OCI-LY1 (cell line): Measurements from ENCODE around the gene PDCD1LG2.
A peak's percentile ranks its signal among the peaks of the same experiment; 100 is the strongest.

Experiments
- H2AFZ ChIP-seq: fragments of 200-600 bp; sonication (generic), shearing (Covaris generic); 2 replicates; pipeline ENCODE4 v1.6.0; 2014; ENCODE audit warnings: antibody characterized with exemption, mild to moderate bottlenecking, low read length
- H3F3A ChIP-seq: fragments of 200-600 bp; sonication (generic), shearing (Covaris generic); 2 replicates; pipeline ENCODE4 v1.6.0; 2014; ENCODE audit warnings: mild to moderate bottlenecking, antibody characterized with exemption, low read length, moderate library complexity; ENCODE audit not compliant: insufficient read depth
- H3K27ac ChIP-seq: fragments of 200-600 bp; sonication (generic); 2 replicates; pipeline ENCODE4 v1.5.1; 2014; ENCODE audit warnings: low read length, mixed run types, mild to moderate bottlenecking, low read depth; ENCODE audit not compliant: poor library complexity, severe bottlenecking
- H3K27me3 ChIP-seq: fragments of 200-600 bp; sonication (generic); 2 replicates; pipeline ENCODE4 v1.6.0; 2014; ENCODE audit warnings: antibody characterized with exemption, mild to moderate bottlenecking, low read length, moderate library complexity; ENCODE audit not compliant: insufficient read depth
- H3K36me3 ChIP-seq: fragments of 200-600 bp; sonication (generic); 2 replicates; pipeline ENCODE4 v1.6.1; 2014; ENCODE audit warnings: mild to moderate bottlenecking, antibody characterized with exemption, low read length, moderate library complexity, mixed read lengths; ENCODE audit not compliant: insufficient read depth
- H3K4me1 ChIP-seq: fragments of 200-600 bp; sonication (generic); 2 replicates; pipeline ENCODE4 v1.5.1; 2014; ENCODE audit warnings: mild to moderate bottlenecking, low read length, moderate library complexity; ENCODE audit not compliant: insufficient read depth, severe bottlenecking
- H3K4me2 ChIP-seq: fragments of 200-600 bp; sonication (generic), shearing (Covaris generic); 2 replicates; pipeline ENCODE4 v1.6.1; 2014; ENCODE audit warnings: low read length
- H3K4me3 ChIP-seq: fragments of 200-600 bp; sonication (generic); 2 replicates; pipeline ENCODE4 v1.5.1; 2014; ENCODE audit warnings: low read length, low read depth, mild to moderate bottlenecking, mixed read lengths; ENCODE audit not compliant: poor library complexity, severe bottlenecking
- H3K79me2 ChIP-seq: fragments of 200-600 bp; shearing (Covaris generic); 2 replicates; pipeline ENCODE4 v1.6.1; 2016; ENCODE audit warnings: mixed run types, low read length, mixed read lengths; ENCODE audit not compliant: insufficient read depth
- H3K9ac ChIP-seq: fragments of 200-600 bp; sonication (generic), shearing (Covaris generic); 2 replicates; pipeline ENCODE4 v1.6.1; 2014; ENCODE audit warnings: mild to moderate bottlenecking, low read length, mixed read lengths
- H3K9me2 ChIP-seq: fragments of 200-600 bp; sonication (generic), shearing (Covaris generic); 2 replicates; pipeline ENCODE4 v1.6.1; 2014; ENCODE audit warnings: low read depth, mild to moderate bottlenecking, low read length, mixed read lengths
- H3K9me3 ChIP-seq: fragments of 200-600 bp; shearing (Covaris generic); 2 replicates; pipeline ENCODE4 v1.6.1; 2014; ENCODE audit warnings: low read length, mixed read lengths
- H4K20me1 ChIP-seq: fragments of 200-600 bp; sonication (generic), shearing (Covaris generic); 2 replicates; pipeline ENCODE4 v1.6.0; 2016; ENCODE audit warnings: mild to moderate bottlenecking, low read length; ENCODE audit not compliant: insufficient read depth
- EZH2 ChIP-seq: fragments of 200-600 bp; sonication (generic), shearing (Covaris generic); IDR thresholded peaks from 2 replicates; pipeline ENCODE4 v1.8.0; 2017; ENCODE audit warnings: borderline replicate concordance, mixed run types, mild to moderate bottlenecking, antibody characterized with exemption, low read length, moderate library complexity, mixed read lengths
- TF ChIP-seq, protein P1 (sequence below): fragments of 200-600 bp; sonication (generic), shearing (Covaris generic); IDR thresholded peaks from 2 replicates; pipeline ENCODE4 v1.5.1; 2017; ENCODE audit warnings: mild to moderate bottlenecking, antibody characterized with exemption, low read length, moderate library complexity, mixed read lengths

The PDCD1LG2 gene

DNA sequence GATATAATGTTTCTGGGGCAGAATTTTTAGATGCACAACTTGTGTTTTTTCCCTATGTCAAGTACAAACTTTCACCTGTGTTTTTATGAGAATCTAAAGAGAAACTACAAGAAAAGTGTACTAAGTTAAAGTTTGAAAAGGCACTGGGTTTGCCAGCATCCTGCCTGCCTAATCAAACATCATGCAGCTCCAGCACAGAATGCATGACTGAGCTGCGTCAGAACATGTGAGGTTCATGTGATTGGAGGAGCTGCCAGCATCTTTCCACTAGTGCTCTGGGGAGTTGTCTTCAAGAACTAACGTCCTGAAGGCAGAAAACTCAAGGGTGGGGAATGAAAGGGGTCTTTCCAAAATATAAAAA, 72.5 kb downstream of the PDCD1LG2 start:
- Histone ChIP-seq H2AFZ (peak overlapping the region; percentile 26; the same call in 1 of the 2 replicates), H3K9me3 (no peaks in the 10 kb centered on the region), H3K36me3 (no peaks in the 10 kb centered on the region), H3K4me2 (peak overlapping the region; percentile 51), H3K9ac (peak overlapping the region; percentile 32), H3K27ac (peak overlapping the region; percentile 80), H3F3A (no peaks in the 10 kb centered on the region), H3K4me3 (peak overlapping the region; percentile 10), H3K27me3 (no peaks in the 10 kb centered on the region), H3K4me1 (peaks cover 34% of the 10 kb centered on the region), H3K9me2 (no peaks in the 10 kb centered on the region), H3K79me2 (no peaks in the 10 kb centered on the region), H4K20me1 (no peaks in the 10 kb centered on the region)
- TF ChIP-seq, protein P1, sequence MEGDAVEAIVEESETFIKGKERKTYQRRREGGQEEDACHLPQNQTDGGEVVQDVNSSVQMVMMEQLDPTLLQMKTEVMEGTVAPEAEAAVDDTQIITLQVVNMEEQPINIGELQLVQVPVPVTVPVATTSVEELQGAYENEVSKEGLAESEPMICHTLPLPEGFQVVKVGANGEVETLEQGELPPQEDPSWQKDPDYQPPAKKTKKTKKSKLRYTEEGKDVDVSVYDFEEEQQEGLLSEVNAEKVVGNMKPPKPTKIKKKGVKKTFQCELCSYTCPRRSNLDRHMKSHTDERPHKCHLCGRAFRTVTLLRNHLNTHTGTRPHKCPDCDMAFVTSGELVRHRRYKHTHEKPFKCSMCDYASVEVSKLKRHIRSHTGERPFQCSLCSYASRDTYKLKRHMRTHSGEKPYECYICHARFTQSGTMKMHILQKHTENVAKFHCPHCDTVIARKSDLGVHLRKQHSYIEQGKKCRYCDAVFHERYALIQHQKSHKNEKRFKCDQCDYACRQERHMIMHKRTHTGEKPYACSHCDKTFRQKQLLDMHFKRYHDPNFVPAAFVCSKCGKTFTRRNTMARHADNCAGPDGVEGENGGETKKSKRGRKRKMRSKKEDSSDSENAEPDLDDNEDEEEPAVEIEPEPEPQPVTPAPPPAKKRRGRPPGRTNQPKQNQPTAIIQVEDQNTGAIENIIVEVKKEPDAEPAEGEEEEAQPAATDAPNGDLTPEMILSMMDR: no peak
- no peak for TF ChIP-seq EZH2

DNA sequence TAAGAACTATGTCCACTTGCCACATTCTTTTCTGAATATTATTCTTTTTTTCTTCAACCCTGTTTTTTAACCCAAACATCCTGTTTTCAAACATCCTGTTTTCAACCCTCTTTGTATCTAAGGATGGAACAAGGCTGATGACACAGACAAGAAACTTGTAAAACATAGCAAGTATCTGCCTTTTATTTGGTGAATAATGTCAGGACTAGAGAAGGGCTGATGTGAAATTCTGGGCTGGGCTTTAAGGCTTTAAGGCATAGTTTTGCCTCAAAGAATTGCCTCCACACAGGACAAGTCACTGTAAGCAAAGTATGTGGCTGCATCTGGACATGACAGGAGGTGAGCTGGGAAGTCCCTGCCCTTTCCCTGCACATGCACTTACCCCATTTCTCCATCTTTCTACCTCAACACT, 76.1 kb downstream of the PDCD1LG2 start:
- H3K4me2 ChIP-seq: peak overlapping the region; percentile 5; the same call in 1 of the 2 replicates
- no peaks in the 10 kb centered on the region for H3K27me3 ChIP-seq
- H3F3A ChIP-seq: no peaks in the 10 kb centered on the region
- no peak overlapping the region for H3K4me3 ChIP-seq
- no peaks in the 10 kb centered on the region for H3K36me3 ChIP-seq
- no peaks in the 10 kb centered on the region for H3K9me2 ChIP-seq
- H4K20me1 ChIP-seq: no peaks in the 10 kb centered on the region
- TF ChIP-seq, protein P1: no peak
- no peak for TF ChIP-seq EZH2
- H3K9ac ChIP-seq: no peak overlapping the region
- no peak overlapping the region for H2AFZ ChIP-seq
- peaks cover 47% of the 10 kb centered on the region for H3K4me1 ChIP-seq
- no peaks in the 10 kb centered on the region for H3K79me2 ChIP-seq
- peak overlapping the region; percentile 64 for H3K27ac ChIP-seq
- H3K9me3 ChIP-seq: no peaks in the 10 kb centered on the region

DNA sequence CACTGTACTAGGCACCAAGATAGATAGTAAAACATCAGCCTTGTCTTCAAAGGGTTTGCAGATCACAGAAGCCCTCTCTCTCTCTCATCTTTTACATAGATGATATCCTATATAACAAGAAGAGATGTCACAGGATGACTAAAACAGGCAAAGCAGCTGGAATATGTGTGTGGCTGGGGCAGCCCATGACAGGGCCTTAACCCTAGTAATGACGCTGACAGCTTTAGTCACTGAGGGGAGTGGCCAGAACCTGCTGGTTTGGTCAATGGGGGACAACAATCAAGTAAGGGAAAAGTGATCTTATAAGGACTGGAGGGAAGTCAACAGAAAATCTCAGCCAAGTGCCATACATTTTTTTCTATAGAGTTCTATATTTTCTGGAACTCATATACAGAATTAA, 76.7 kb downstream of the PDCD1LG2 start:
- Histone ChIP-seq H2AFZ (no peak overlapping the region), H3F3A (no peaks in the 10 kb centered on the region), H3K27ac (peak overlapping the region; percentile 64), H3K4me1 (peaks cover 53% of the 10 kb centered on the region), H3K4me3 (no peak overlapping the region), H3K4me2 (no peak overlapping the region; the same call in 1 of the 2 replicates), H4K20me1 (no peaks in the 10 kb centered on the region), H3K9ac (no peak overlapping the region), H3K79me2 (no peaks in the 10 kb centered on the region), H3K27me3 (no peaks in the 10 kb centered on the region), H3K9me2 (no peaks in the 10 kb centered on the region), H3K9me3 (no peaks in the 10 kb centered on the region), H3K36me3 (no peaks in the 10 kb centered on the region)
- no peak for TF ChIP-seq EZH2
- TF ChIP-seq, protein P1: no peak
